Thoracic aorta (tissue), 2 donors: ENCODE results near the gene TMEM100. TPM values are rescaled to one million over a fixed set of nuclear protein-coding genes. Genes with fewer than 3 reads are reported as not detected.

Experiments used
- ATAC-seq: fragments of 150-250 bp; one replicate; pipeline ENCODE4 v1.8.0; 2017; ENCODE audit warnings: low read depth; ENCODE audit not compliant: insufficient number of reproducible peaks, low FRiP score
- DNase-seq: peaks from one replicate; pipeline ENCODE4 v3.0.0-alpha.2; 2020; ENCODE audit warnings: low spot score
- H3K27ac ChIP-seq, 2 donors: fragments of 200-600 bp; sonication (generic); 1 replicate in 1 of 2; 2 replicates in 1 of 2; pipeline ENCODE4 v1.5.1; 2016; ENCODE audit warnings: mild to moderate bottlenecking in 2 of 2, moderate library complexity in 2 of 2
- H3K27me3 ChIP-seq: fragments of 200-600 bp; sonication (generic); replicated peaks from 2 replicates; pipeline ENCODE4 v1.6.0; 2016; ENCODE audit warnings: mild to moderate bottlenecking; ENCODE audit not compliant: insufficient read depth
- H3K36me3 ChIP-seq: fragments of 200-600 bp; sonication (generic); one replicate; pipeline ENCODE4 v1.5.1; 2016
- H3K4me1 ChIP-seq, 2 donors: fragments of 200-600 bp; sonication (generic); 1 replicate in 1 of 2; 2 replicates in 1 of 2; pipeline versions ENCODE4 v1.5.1 to v1.6.0; 2016; ENCODE audit warnings: low read depth in 2 of 2, mild to moderate bottlenecking in 1 of 2; ENCODE audit not compliant: control insufficient read depth in 1 of 2
- H3K4me3 ChIP-seq: fragments of 200-600 bp; sonication (generic); 2 replicates; pipeline ENCODE4 v1.5.1; 2016; ENCODE audit warnings: mild to moderate bottlenecking
- H3K9me3 ChIP-seq: fragments of 200-600 bp; sonication (generic); 2 replicates; pipeline ENCODE4 v1.5.1; 2016
- CTCF ChIP-seq: fragments of 200-600 bp; sonication (generic); IDR thresholded peaks from one replicate; pipeline ENCODE4 v1.5.1; 2019; ENCODE audit warnings: antibody characterized with exemption
- total RNA-seq, 2 donors: library from RNA; depleted of rRNA; stranded (reverse); fragments of >200 nt; gene quantifications; one replicate each; pipeline versions ENCODE4 v1.1.0 to v1.2.3, GENCODE V29; 2016

TMEM100 gene
- total RNA-seq, 2 donors from 2014 or later: 2.2 to 10.7 TPM

DNA sequence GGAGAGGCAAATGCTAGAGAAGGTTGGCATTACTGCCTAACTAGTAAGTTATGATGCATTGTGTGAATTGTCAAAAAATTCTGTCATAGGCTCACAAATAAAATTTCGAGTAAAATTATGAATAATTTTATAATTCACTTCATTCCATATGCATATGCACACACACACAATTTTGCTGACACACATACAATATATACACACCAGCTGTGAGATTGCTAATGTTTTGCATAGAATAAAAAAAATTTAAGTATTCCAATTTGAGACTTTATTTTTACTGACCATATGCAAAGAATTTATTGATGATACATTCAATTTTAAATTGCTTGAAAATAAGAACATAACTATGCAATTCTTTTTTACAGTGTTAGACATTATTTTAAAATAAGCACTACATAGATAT, 6.8 kb upstream of the TMEM100 start:
- peaks cover 4 to 68% of the 10 kb centered on the region in 2 donors for H3K4me1 ChIP-seq
- no peak for TF ChIP-seq CTCF

GRCh38 chr17:55728833-55729232, 6.2 kb upstream of the TMEM100 start:
- no peak for ATAC-seq
- DNase-seq: no peak
- peaks cover 4 to 68% of the 10 kb centered on the region in 2 donors for H3K4me1 ChIP-seq
- peak overlapping the region; percentile 6 to 10 for H3K27ac ChIP-seq
- no peaks in the 10 kb centered on the region for H3K9me3 ChIP-seq
- H3K4me3 ChIP-seq: no peak overlapping the region
- no peaks in the 10 kb centered on the region for H3K36me3 ChIP-seq
- no peaks in the 10 kb centered on the region for H3K27me3 ChIP-seq
- no peak for TF ChIP-seq CTCF

More for the DNA sequence above, 6.8 kb upstream of the TMEM100 start:
- Histone ChIP-seq H3K4me3 (no peak overlapping the region), H3K27ac (no peak overlapping the region), H3K36me3 (no peaks in the 10 kb centered on the region), H3K27me3 (no peaks in the 10 kb centered on the region), H3K9me3 (no peaks in the 10 kb centered on the region)
- DNase-seq (no peak), ATAC-seq (no peak)

DNA sequence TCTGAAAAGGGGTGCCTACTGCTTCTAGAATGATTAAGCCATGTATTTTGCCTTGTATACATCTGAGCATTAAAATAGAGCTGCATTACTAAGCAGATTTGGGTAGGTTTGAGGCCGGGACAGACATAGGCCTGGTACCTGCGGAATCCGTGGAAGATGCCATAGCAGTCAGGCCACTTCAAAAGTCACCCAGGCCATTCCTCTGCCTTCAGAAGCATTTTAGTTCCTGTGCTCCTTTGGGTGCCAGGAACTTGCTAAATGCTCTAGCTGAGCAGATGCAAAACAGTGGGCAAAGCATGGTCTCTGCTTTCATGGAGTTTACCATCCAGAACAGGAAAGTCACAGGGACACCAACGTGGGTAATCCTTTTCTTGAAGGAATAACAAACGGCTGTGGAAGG, 5.7 kb upstream of the TMEM100 start:
- no peak for DNase-seq
- TF ChIP-seq CTCF: no peak
- H3K36me3 ChIP-seq: no peaks in the 10 kb centered on the region
- H3K27me3 ChIP-seq: no peaks in the 10 kb centered on the region
- H3K4me1 ChIP-seq: peaks cover 4 to 68% of the 10 kb centered on the region in 2 donors
- ATAC-seq: no peak
- peak overlapping the region; percentile 10 to 56 for H3K27ac ChIP-seq
- no peaks in the 10 kb centered on the region for H3K9me3 ChIP-seq
- no peak overlapping the region for H3K4me3 ChIP-seq

DNA sequence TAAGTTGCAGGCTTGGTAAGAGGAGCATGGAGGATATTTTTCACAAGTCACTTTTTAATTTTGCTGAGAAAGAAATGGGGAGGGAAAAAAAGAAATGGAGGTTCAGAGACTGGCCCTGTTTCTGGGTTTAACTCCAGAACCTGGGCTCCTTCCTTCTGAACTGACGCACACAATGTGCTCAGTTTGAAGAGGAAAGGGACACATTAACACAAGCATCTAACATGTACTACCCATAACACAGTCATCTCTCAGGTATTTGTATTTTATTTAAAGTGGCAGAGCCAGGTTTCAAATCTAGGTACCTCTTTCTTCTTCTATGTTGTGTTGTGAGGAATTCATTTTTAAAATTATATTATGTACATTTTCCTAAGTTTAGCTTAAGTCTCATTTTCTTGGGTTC, 5.3 kb upstream of the TMEM100 start:
- peaks cover 4 to 70% of the 10 kb centered on the region in 2 donors for H3K4me1 ChIP-seq
- H3K4me3 ChIP-seq: no peak overlapping the region
- TF ChIP-seq CTCF: no peak
- no peaks in the 10 kb centered on the region for H3K27me3 ChIP-seq
- DNase-seq: no peak
- peak overlapping the region; percentile 10 to 56 for H3K27ac ChIP-seq
- no peak for ATAC-seq
- no peaks in the 10 kb centered on the region for H3K9me3 ChIP-seq
- no peaks in the 10 kb centered on the region for H3K36me3 ChIP-seq

- H3K4me1 ChIP-seq: peaks cover 6 to 70% of the 10 kb centered on the region in 2 donors
- H3K9me3 ChIP-seq: no peaks in the 10 kb centered on the region
- H3K27me3 ChIP-seq: no peaks in the 10 kb centered on the region
- no peak for TF ChIP-seq CTCF
- ATAC-seq: no peak
- no peak overlapping the region for H3K4me3 ChIP-seq
- no peaks in the 10 kb centered on the region for H3K36me3 ChIP-seq
- peak overlapping the region in 1 of 2 donors; percentile 56 for H3K27ac ChIP-seq
- DNase-seq: no peak
These were observed 4.6 kb upstream of the TMEM100 start for GRCh38 chr17:55727275-55727674.
